ENCODE results near the gene LRP1B. TPM values are rescaled to one million over a fixed set of nuclear protein-coding genes. Genes with fewer than 3 reads are reported as not detected.

LRP1B gene
- total and polyA plus RNA-seq, 7 experiments from 2014 or later, result 0.10 TPM; not detected in 6

DNA sequence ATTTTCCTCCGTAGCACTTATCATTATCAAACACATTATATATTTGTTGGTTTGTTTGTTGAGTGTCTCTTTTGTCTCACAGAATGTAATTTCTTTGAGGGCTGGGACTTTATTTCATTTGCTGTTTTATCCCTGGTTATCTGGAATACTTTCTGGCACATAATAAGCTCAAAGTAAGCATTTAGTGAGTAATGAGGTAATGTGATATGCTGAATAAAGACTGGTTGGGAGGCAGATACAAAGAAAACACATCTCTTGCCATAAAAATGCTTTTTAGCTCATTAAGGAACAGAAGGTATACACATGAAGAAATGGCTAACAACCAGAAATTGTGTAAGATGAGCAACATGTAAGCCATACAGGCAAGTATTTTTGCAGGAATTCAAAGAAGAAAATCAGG, 1411.8 kb downstream of the LRP1B start:
- Histone ChIP-seq H3K27ac (ENCODE audit: low read depth, low read length) (no peak overlapping the region), H3K4me1 (ENCODE audit: control insufficient read depth in 2 of 2, insufficient read depth in 2 of 2, low read length in 2 of 2) (no peaks in the 10 kb centered on the region), H3K9me3 (ENCODE audit: control insufficient read depth in 2 of 3, low read length in 3 of 3) (no peaks in the 10 kb centered on the region), H3K36me3 (ENCODE audit: control insufficient read depth in 2 of 3, insufficient read depth in 3 of 3, low read length in 3 of 3) (no peaks in the 10 kb centered on the region), H3K4me3 (ENCODE audit: low read length) (no peak overlapping the region), H3K27me3 (ENCODE audit: control insufficient read depth in 2 of 2, insufficient read depth in 2 of 2, low read length in 2 of 2) (no peaks in the 10 kb centered on the region)
- DNase-seq (no peak), ATAC-seq (no peak)
- Mint-ChIP-seq H3K27me3 (no peaks in the 10 kb centered on the region), H3K27ac (no peak overlapping the region), H3K9me3 (peaks cover 0 to 15% (median 2%) of the 10 kb centered on the region in 11 donors), H3K4me1 (no peaks in the 10 kb centered on the region), H3K4me3 (no peak overlapping the region), H3K36me3 (no peaks in the 10 kb centered on the region)
- ChIA-PET POLR2A (no interaction called here), CTCF (no interaction called here)
- intact Hi-C loops (cut with micrococcal nuclease), result no loop called here

DNA sequence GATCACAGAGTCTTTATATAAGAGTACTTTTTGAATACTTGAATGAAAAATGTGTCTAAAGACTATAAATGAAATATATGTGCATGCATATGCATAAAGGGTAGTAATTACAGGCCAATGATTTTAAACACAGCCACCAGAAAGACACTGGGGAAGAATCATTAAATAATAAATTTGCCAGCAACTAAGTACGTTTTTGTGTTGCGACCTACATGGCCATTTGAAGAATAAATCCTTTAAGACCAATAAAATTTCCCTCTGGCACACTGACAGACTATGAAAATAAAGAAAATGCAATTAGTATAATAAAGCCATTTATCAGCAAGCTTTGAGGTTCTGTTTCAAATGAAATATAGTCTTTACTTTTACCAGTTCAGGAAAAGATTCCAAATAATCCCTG, 1413.3 kb downstream of the LRP1B start:
- Histone ChIP-seq H3K27ac (ENCODE audit: low read depth, low read length) (no peak overlapping the region), H3K4me3 (ENCODE audit: low read length) (no peak overlapping the region), H3K27me3 (ENCODE audit: control insufficient read depth in 2 of 2, insufficient read depth in 2 of 2, low read length in 2 of 2) (no peaks in the 10 kb centered on the region), H3K9me3 (ENCODE audit: control insufficient read depth in 2 of 3, low read length in 3 of 3) (no peaks in the 10 kb centered on the region), H3K36me3 (ENCODE audit: control insufficient read depth in 2 of 3, insufficient read depth in 3 of 3, low read length in 3 of 3) (no peaks in the 10 kb centered on the region), H3K4me1 (ENCODE audit: control insufficient read depth in 2 of 2, insufficient read depth in 2 of 2, low read length in 2 of 2) (no peaks in the 10 kb centered on the region)
- ATAC-seq, result no peak
- Mint-ChIP-seq H3K4me3 (no peak overlapping the region), H3K36me3 (no peaks in the 10 kb centered on the region), H3K4me1 (no peaks in the 10 kb centered on the region), H3K27me3 (no peaks in the 10 kb centered on the region), H3K27ac (no peak overlapping the region), H3K9me3 (peaks cover 0 to 18% (median 3%) of the 10 kb centered on the region in 11 donors)
- no peak for DNase-seq
- intact Hi-C loops (cut with micrococcal nuclease), result no loop called here
- ChIA-PET CTCF (no interaction called here), POLR2A (no interaction called here)

DNA sequence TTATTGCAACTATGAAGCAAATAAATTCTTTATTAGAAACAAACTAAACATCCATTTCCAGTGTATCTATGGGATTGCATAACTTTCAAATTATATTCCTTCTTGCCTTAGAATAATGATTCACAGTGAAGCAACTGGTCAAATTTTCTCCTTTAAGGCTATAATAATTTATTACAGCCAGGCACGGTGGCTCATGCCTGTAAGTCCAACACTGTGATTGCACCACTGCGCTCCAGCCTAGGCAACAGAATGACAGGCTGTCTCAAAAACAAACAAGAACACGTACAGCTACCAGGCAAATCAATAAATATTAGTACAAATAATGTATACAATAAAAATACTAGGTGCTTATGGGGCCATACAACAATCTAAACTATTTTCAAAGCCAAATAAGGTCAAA, 1416.2 kb downstream of the LRP1B start:
- POLR2A ChIA-PET, result no interaction called here

DNA sequence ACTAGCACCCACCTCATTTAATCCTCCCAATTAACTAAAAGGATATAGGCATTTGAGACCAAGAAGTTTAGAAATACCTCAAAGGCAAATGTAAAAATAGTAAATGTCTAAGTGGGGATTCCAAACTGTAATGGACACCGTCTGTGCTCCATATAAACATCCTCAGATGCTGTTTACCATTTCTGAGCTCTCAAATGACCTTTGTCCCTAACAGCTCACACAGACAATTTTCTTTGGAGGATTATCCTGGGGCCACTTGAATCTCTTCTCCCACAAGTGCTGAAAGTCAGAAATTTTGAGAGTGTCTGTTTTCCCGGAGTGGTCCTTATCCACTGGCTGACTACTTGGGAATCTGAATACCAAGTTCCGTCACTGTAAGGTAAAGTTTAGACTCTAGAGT, 1418.9 kb downstream of the LRP1B start:
- Mint-ChIP-seq H3K4me3 (no peak overlapping the region), H3K27me3 (no peaks in the 10 kb centered on the region), H3K9me3 (peaks cover 0 to 12% (median 0%) of the 10 kb centered on the region in 11 donors), H3K4me1 (no peaks in the 10 kb centered on the region), H3K36me3 (no peaks in the 10 kb centered on the region), H3K27ac (no peak overlapping the region)
- Histone ChIP-seq H3K4me3 (ENCODE audit: low read length) (no peak overlapping the region), H3K36me3 (ENCODE audit: control insufficient read depth in 2 of 3, insufficient read depth in 3 of 3, low read length in 3 of 3) (no peaks in the 10 kb centered on the region), H3K9me3 (ENCODE audit: control insufficient read depth in 2 of 3, low read length in 3 of 3) (no peaks in the 10 kb centered on the region), H3K4me1 (ENCODE audit: control insufficient read depth in 2 of 2, insufficient read depth in 2 of 2, low read length in 2 of 2) (no peaks in the 10 kb centered on the region), H3K27me3 (ENCODE audit: control insufficient read depth in 2 of 2, insufficient read depth in 2 of 2, low read length in 2 of 2) (no peaks in the 10 kb centered on the region), H3K27ac (ENCODE audit: low read depth, low read length) (no peak overlapping the region)
- CTCF ChIA-PET, result no interaction called here
- DNase-seq (no peak), ATAC-seq (no peak)
- intact Hi-C loops (cut with micrococcal nuclease), result no loop called here
- POLR2A ChIA-PET, result no interaction called here

More for the DNA sequence above, 1416.2 kb downstream of the LRP1B start:
- no peaks in the 10 kb centered on the region for H3K36me3 ChIP-seq (ENCODE audit: control insufficient read depth in 2 of 3, insufficient read depth in 3 of 3, low read length in 3 of 3)
- no peak for DNase-seq
- Mint-ChIP-seq H3K4me3 (no peak overlapping the region), H3K36me3 (no peaks in the 10 kb centered on the region), H3K9me3 (peaks cover 0 to 13% (median 3%) of the 10 kb centered on the region in 11 donors), H3K4me1 (no peaks in the 10 kb centered on the region), H3K27me3 (no peaks in the 10 kb centered on the region), H3K27ac (no peak overlapping the region)
- H3K27me3 ChIP-seq (ENCODE audit: control insufficient read depth in 2 of 2, insufficient read depth in 2 of 2, low read length in 2 of 2), result no peaks in the 10 kb centered on the region
- CTCF ChIA-PET, result no interaction called here
- no peak for ATAC-seq
- intact Hi-C loops (cut with micrococcal nuclease), result no loop called here
- no peak overlapping the region for H3K27ac ChIP-seq (ENCODE audit: low read depth, low read length)
- H3K4me1 ChIP-seq (ENCODE audit: control insufficient read depth in 2 of 2, insufficient read depth in 2 of 2, low read length in 2 of 2), result no peaks in the 10 kb centered on the region
- H3K4me3 ChIP-seq (ENCODE audit: low read length), result no peak overlapping the region
- no peaks in the 10 kb centered on the region for H3K9me3 ChIP-seq (ENCODE audit: control insufficient read depth in 2 of 3, low read length in 3 of 3)

DNA sequence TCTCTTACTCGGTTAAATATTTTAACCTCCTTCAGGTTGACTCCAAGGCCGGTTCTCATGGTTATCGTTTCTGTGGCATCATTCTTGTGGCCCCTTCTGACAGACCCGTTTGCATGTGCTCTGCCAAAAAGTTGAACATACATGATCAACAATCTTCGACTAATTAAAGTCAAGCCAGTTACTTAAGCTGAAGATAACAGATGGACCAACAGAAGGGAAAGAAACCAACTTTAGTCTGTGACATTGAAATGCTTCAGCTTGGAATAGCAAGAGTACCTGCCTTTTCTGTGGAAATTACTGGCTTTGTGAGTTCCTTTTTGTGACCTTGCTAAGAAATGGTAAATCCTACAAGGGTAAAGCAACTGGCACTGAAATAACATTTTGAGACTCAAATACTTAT, 1429.1 kb downstream of the LRP1B start:
- Mint-ChIP-seq H3K27me3 (no peaks in the 10 kb centered on the region), H3K9me3 (peaks cover 0 to 6% (median 0%) of the 10 kb centered on the region in 11 donors), H3K4me3 (no peak overlapping the region), H3K4me1 (no peaks in the 10 kb centered on the region), H3K27ac (no peak overlapping the region), H3K36me3 (no peaks in the 10 kb centered on the region)
- no peak for DNase-seq
- H3K36me3 ChIP-seq (ENCODE audit: control insufficient read depth in 2 of 3, insufficient read depth in 3 of 3, low read length in 3 of 3), result no peaks in the 10 kb centered on the region
- no peaks in the 10 kb centered on the region for H3K27me3 ChIP-seq (ENCODE audit: control insufficient read depth in 2 of 2, insufficient read depth in 2 of 2, low read length in 2 of 2)
- intact Hi-C loops (cut with micrococcal nuclease), result no loop called here
- ChIA-PET CTCF (no interaction called here), POLR2A (no interaction called here)
- no peaks in the 10 kb centered on the region for H3K4me1 ChIP-seq (ENCODE audit: control insufficient read depth in 2 of 2, insufficient read depth in 2 of 2, low read length in 2 of 2)
- no peak for ATAC-seq
- no peaks in the 10 kb centered on the region for H3K9me3 ChIP-seq (ENCODE audit: control insufficient read depth in 2 of 3, low read length in 3 of 3)
- H3K4me3 ChIP-seq (ENCODE audit: low read length), result no peak overlapping the region
- no peak overlapping the region for H3K27ac ChIP-seq (ENCODE audit: low read depth, low read length)

DNA sequence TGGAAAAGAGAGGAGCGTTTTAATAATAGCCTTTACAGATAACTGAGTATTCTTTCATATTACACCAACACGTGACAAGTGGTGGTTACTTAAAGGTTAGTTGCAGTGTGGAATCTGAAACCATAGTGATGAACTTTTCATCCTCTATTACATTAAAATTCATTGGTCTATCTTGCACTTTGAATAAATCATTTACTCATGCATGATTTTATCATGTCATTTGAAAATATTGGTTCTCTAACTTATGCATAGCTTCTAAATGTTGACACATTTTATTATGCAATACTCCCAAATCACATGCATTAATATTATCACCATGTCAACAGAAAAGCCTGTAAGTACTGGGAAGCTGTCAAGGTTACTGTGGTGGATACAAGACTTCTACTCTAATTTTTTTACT, 1432.2 kb downstream of the LRP1B start:
- no peak overlapping the region for H3K4me3 Mint-ChIP-seq
- no peaks in the 10 kb centered on the region for H3K36me3 ChIP-seq (ENCODE audit: control insufficient read depth in 2 of 3, insufficient read depth in 3 of 3, low read length in 3 of 3)
- POLR2A ChIA-PET, result no interaction called here
- H3K27ac Mint-ChIP-seq, result no peak overlapping the region
- H3K4me1 Mint-ChIP-seq, result no peaks in the 10 kb centered on the region
- no peak overlapping the region for H3K27ac ChIP-seq (ENCODE audit: low read depth, low read length)
- H3K9me3 ChIP-seq (ENCODE audit: control insufficient read depth in 2 of 3, low read length in 3 of 3), result no peaks in the 10 kb centered on the region
- DNase-seq (no peak), ATAC-seq (no peak)
- H3K27me3 ChIP-seq (ENCODE audit: control insufficient read depth in 2 of 2, insufficient read depth in 2 of 2, low read length in 2 of 2), result no peaks in the 10 kb centered on the region
- intact Hi-C loops (cut with micrococcal nuclease), result no loop called here
- H3K27me3 Mint-ChIP-seq, result no peaks in the 10 kb centered on the region
- no peaks in the 10 kb centered on the region for H3K4me1 ChIP-seq (ENCODE audit: control insufficient read depth in 2 of 2, insufficient read depth in 2 of 2, low read length in 2 of 2)
- H3K36me3 Mint-ChIP-seq, result no peaks in the 10 kb centered on the region
- H3K9me3 Mint-ChIP-seq, result peaks cover 0 to 6% (median 0%) of the 10 kb centered on the region in 11 donors
- no peak overlapping the region for H3K4me3 ChIP-seq (ENCODE audit: low read length)
- CTCF ChIA-PET, result no interaction called here

DNA sequence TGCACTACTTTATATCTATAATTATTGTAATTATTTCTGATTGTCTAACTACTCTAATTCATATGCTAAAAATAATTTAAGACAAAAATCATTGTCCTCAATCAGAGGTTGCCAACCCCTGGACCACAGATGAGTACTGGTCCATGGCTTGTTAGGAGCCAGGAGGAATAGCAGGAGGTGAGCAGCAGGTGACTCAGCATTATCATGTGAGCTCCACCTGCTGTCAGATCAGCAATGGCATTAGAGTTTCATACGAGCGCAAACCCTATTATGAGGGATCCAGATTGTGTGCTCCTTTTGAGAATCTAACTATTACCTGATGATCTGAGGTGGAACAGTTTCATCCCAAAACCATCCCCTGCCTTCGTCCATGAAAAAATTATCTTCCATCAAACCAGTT, 1434.4 kb downstream of the LRP1B start:
- Mint-ChIP-seq H3K4me3 (no peak overlapping the region), H3K4me1 (no peaks in the 10 kb centered on the region), H3K9me3 (peaks cover 0 to 5% (median 0%) of the 10 kb centered on the region in 11 donors), H3K27ac (no peak overlapping the region), H3K27me3 (no peaks in the 10 kb centered on the region), H3K36me3 (no peaks in the 10 kb centered on the region)
- no peak for DNase-seq
- Histone ChIP-seq H3K9me3 (ENCODE audit: control insufficient read depth in 2 of 3, low read length in 3 of 3) (no peaks in the 10 kb centered on the region), H3K4me3 (ENCODE audit: low read length) (no peak overlapping the region), H3K27ac (ENCODE audit: low read depth, low read length) (no peak overlapping the region), H3K27me3 (ENCODE audit: control insufficient read depth in 2 of 2, insufficient read depth in 2 of 2, low read length in 2 of 2) (no peaks in the 10 kb centered on the region), H3K36me3 (ENCODE audit: control insufficient read depth in 2 of 3, insufficient read depth in 3 of 3, low read length in 3 of 3) (no peaks in the 10 kb centered on the region), H3K4me1 (ENCODE audit: control insufficient read depth in 2 of 2, insufficient read depth in 2 of 2, low read length in 2 of 2) (no peaks in the 10 kb centered on the region)
- no peak for ATAC-seq
- intact Hi-C loops (cut with micrococcal nuclease), result no loop called here
- ChIA-PET CTCF (no interaction called here), POLR2A (no interaction called here)

Data from naive thymus-derived CD4-positive, alpha-beta T cell (primary cell).